ENCODE measurements around the gene RANBP1. TPM values are rescaled to one million over a fixed set of nuclear protein-coding genes. Genes with fewer than 3 reads are reported as not detected.

RANBP1 gene
- total and polyA plus RNA-seq, 2 of the 4 experiments (the other 2 are of a cell fraction): 173 to 376 TPM

- TF ChIP-seq RCOR1 (IDR thresholded peaks at IDR 0.05; ENCODE audit: insufficient replicate concordance, low read length) (no peak), RFX5 (IDR thresholded peaks at IDR 0.05; ENCODE audit: low read depth, low read length) (no peak)
Observed at GRCh38 chr22:20156611-20157429, 40.9 kb downstream of the RANBP1 start (continued).

- in situ Hi-C loops (cut with MboI; ENCODE audit: low sequenced_read_pairs) (loop anchor here (5.0 to 10.0 kb wide), 2 partner anchors 135 to 297 kb away; no protein-coding TSS in a partner anchor), intact Hi-C loops (cut with micrococcal nuclease) (loop anchor here (1.0 to 5.0 kb wide), 3 partner anchors 111 to 300 kb away; partner anchors contain the start of gene RTN4R), dilution Hi-C loops (cut with HindIII; ENCODE audit: low sequenced_read_pairs, unreplicated experiment) (no loop called here)
- no peak overlapping the region for H2BK120ac ChIP-seq (ENCODE audit: low read depth, low read length)
- peaks cover 13% of the 10 kb centered on the region for H3K27me3 ChIP-seq (ENCODE audit: control insufficient read depth, insufficient read depth, low read length)
- no peak overlapping the region for H3K4me3 ChIP-seq (ENCODE audit: insufficient read depth, low read depth, low read length)
- no TSS peak for BruUV-seq (replicated peaks)
- peaks cover 6% of the 10 kb centered on the region for H3K4me1 ChIP-seq (ENCODE audit: control insufficient read depth, insufficient read depth, low read length)
- H4K91ac ChIP-seq (ENCODE audit: insufficient read depth, low read depth, low read length): no peak overlapping the region
- H3K36me3 ChIP-seq (ENCODE audit: control insufficient read depth, insufficient read depth, low read length): no peaks in the 10 kb centered on the region
- TF ChIP-seq NFE2L2 (IDR thresholded peaks at IDR 0.05; ENCODE audit: low read depth, low read length) (no peak), MAZ (IDR thresholded peaks at IDR 0.05; ENCODE audit: borderline replicate concordance, low read depth, low read length) (no peak), BHLHE40 (IDR thresholded peaks at IDR 0.05; ENCODE audit: low read depth, low read length) (no peak), RFX5 (IDR thresholded peaks at IDR 0.05; ENCODE audit: low read depth, low read length) (no peak), SMC3 (IDR thresholded peaks at IDR 0.05; ENCODE audit: low read depth, low read length) (no peak), RCOR1 (IDR thresholded peaks at IDR 0.05; ENCODE audit: insufficient replicate concordance, low read length) (no peak), CHD1 (IDR thresholded peaks at IDR 0.05; ENCODE audit: low read depth, low read length) (no peak), ELK1 (IDR thresholded peaks at IDR 0.05; ENCODE audit: borderline replicate concordance, low read depth, low read length) (no peak)
- ATAC-seq (ENCODE audit: low read depth) (no peak), DNase-seq (no peak)
- H2AFZ ChIP-seq (replicated peaks; ENCODE audit: low read length, poor library complexity): no peak overlapping the region
- no peaks in the 10 kb centered on the region for H3K9me3 ChIP-seq (ENCODE audit: control insufficient read depth, insufficient read depth, low read length)
- no peaks in the 10 kb centered on the region for H3K9me1 ChIP-seq (ENCODE audit: insufficient read depth, low read length)
- POLR2A ChIA-PET (ENCODE audit: unreplicated experiment): no interaction called here
- CTCF ChIA-PET: interaction anchor here (0.6 to 1.5 kb wide), 2 partner anchors 129 to 236 kb away, joined by 3 read pairs; no protein-coding TSS in a partner anchor
- no peak overlapping the region for H3K23ac ChIP-seq (ENCODE audit: low read depth, low read length)
- H4K20me1 ChIP-seq (ENCODE audit: insufficient read depth, low read length): peaks cover 11% of the 10 kb centered on the region; the same call in 1 of the 2 replicates
- no peak overlapping the region for H2AK5ac ChIP-seq (ENCODE audit: low read depth, low read length)
- H3K4me2 ChIP-seq (ENCODE audit: low read depth, low read length): no peak overlapping the region
- H3K79me1 ChIP-seq (ENCODE audit: low read depth in 1 of 2, low read length in 2 of 2): no peaks in the 10 kb centered on the region
- H3K9ac ChIP-seq (ENCODE audit: low read depth, low read length): no peak overlapping the region
- no peak overlapping the region for H2AK9ac ChIP-seq (replicated peaks; ENCODE audit: low read depth, low read length, poor library complexity)
- H2BK15ac ChIP-seq (ENCODE audit: low read depth, low read length): no peak overlapping the region
- no peak overlapping the region for H4K5ac ChIP-seq (ENCODE audit: low read depth, low read length)
- H3K4ac ChIP-seq (ENCODE audit: low read depth, low read length): no peak overlapping the region
- no peak overlapping the region for H3K18ac ChIP-seq (ENCODE audit: low read depth, low read length)
- no peak overlapping the region for H3K14ac ChIP-seq (replicated peaks; ENCODE audit: low read depth, low read length)
- WGBS, 2 experiments (ENCODE audit: extremely low coverage in 2 of 2, insufficient read length in 1 of 2): 40% methylated on average over 1 of the region's 15 CpGs; no CpG with 5 or more reads in 1 of the 2 experiments
- H3K56ac ChIP-seq (ENCODE audit: extremely low read depth, insufficient read depth, low read length): no peak overlapping the region
- no peak overlapping the region for H3K27ac ChIP-seq (ENCODE audit: insufficient read depth, low read length)
- no peak overlapping the region for H2BK5ac ChIP-seq (ENCODE audit: low read depth, low read length, poor library complexity, severe bottlenecking)
- H4K8ac ChIP-seq (ENCODE audit: low read depth in 2 of 2, low read length in 2 of 2): no peak overlapping the region
- no peak overlapping the region for H2BK20ac ChIP-seq (ENCODE audit: low read depth, low read length)
Observed at GRCh38 chr22:20157430-20158183, 41.7 kb downstream of the RANBP1 start.

Measured in IMR-90 (cell line).